T47D (cell line): ENCODE measurements around the gene TTC34.

Experiments used
- DNase-seq, 2 experiments: peaks; one replicate each; pipeline versions ENCODE4 v3.0.0 to v3.0.0-alpha.2; 2011 to 2012; ENCODE audit warnings: low read depth in 1 of 2, low spot score in 1 of 2
- JUND ChIP-seq: IDR thresholded peaks from 2 replicates; pipeline ENCODE4 v1.6.1; 2012; ENCODE audit warnings: low read depth
- in situ Hi-C: cut with HindIII; loops from 2 replicates; pipeline ENCODE4 v1.10.0; 2016; ENCODE audit warnings: low sequenced_read_pairs, low pct_unique_long_range_greater_than_20kb

TTC34 gene

GRCh38 chr1:2606881-2607621, 194.4 kb downstream of the TTC34 start:
- no peak for TF ChIP-seq JUND
- in situ Hi-C loops = no loop called here
- no peak for DNase-seq

GRCh38 chr1:2606396-2606880, 195.1 kb downstream of the TTC34 start:
- in situ Hi-C loops = no loop called here
- TF ChIP-seq JUND = no peak
- no peak for DNase-seq

GRCh38 chr1:2605509-2606395, 195.7 kb downstream of the TTC34 start:
- DNase-seq = no peak
- TF ChIP-seq JUND = no peak
- in situ Hi-C loops = no loop called here

GRCh38 chr1:2604844-2605508, 196.5 kb downstream of the TTC34 start:
- DNase-seq = no peak
- no peak for TF ChIP-seq JUND
- in situ Hi-C loops = no loop called here

- no peak for TF ChIP-seq JUND
- in situ Hi-C loops = no loop called here
- DNase-seq = no peak
These were observed 197.2 kb downstream of the TTC34 start for GRCh38 chr1:2604156-2604843.

GRCh38 chr1:2603521-2604155, 197.9 kb downstream of the TTC34 start:
- DNase-seq = no peak
- TF ChIP-seq JUND = no peak
- in situ Hi-C loops = no loop called here

- no peak for TF ChIP-seq JUND
- in situ Hi-C loops = no loop called here
- no peak for DNase-seq
These were observed 198.5 kb downstream of the TTC34 start for GRCh38 chr1:2602866-2603520.

- in situ Hi-C loops = no loop called here
- no peak for DNase-seq
- TF ChIP-seq JUND = no peak
These were observed 199.1 kb downstream of the TTC34 start for GRCh38 chr1:2602311-2602835.

- DNase-seq = no peak
- in situ Hi-C loops = no loop called here
- no peak for TF ChIP-seq JUND
These were observed 199.7 kb downstream of the TTC34 start for GRCh38 chr1:2601721-2602303.

GRCh38 chr1:2598329-2598931, 203.1 kb downstream of the TTC34 start:
- no peak for TF ChIP-seq JUND
- DNase-seq = no peak
- in situ Hi-C loops = no loop called here
